ENCODE data around the gene THRSP. TPM values are rescaled to one million over a fixed set of nuclear protein-coding genes. Genes with fewer than 3 reads are reported as not detected.

Gene THRSP
- total RNA-seq, 1 experiment from 2014 or later, result not detected

- H3K4me2 ChIP-seq (ENCODE audit: low read length), result no peak overlapping the region
- DNase-seq (ENCODE audit: low read depth, low spot score), result no peak
- no peak overlapping the region for H2AFZ ChIP-seq (ENCODE audit: low read depth, low read length, poor library complexity, severe bottlenecking)
- H3K4me3 ChIP-seq (replicated peaks in 1 of 2; ENCODE audit: low read depth in 1 of 2, low read length in 2 of 2), result no peak overlapping the region
- POLR2A ChIA-PET, result interaction anchor here (1.1 kb wide), 1 partner anchor 13 kb away, joined by 3 read pairs; no protein-coding TSS in a partner anchor
- CTCF ChIA-PET, result no interaction called here
- TF ChIP-seq FOSL1 (IDR thresholded peaks at IDR 0.05; ENCODE audit: low read depth) (no peak), CBX3 (IDR thresholded peaks at IDR 0.05; ENCODE audit: low read depth) (no peak), ZFX (IDR thresholded peaks at IDR 0.05) (no peak), SP1 (IDR thresholded peaks at IDR 0.05; ENCODE audit: low read depth) (no peak), ZNF274 (IDR thresholded peaks at IDR 0.05; ENCODE audit: low read depth, low read length) (no peak), TCF7L2 (IDR thresholded peaks at IDR 0.05; ENCODE audit: borderline replicate concordance, extremely low read depth, insufficient read depth, insufficient read length) (no peak), CEBPB (IDR thresholded peaks at IDR 0.05; ENCODE audit: low read depth) (no peak), EGR1 (IDR thresholded peaks at IDR 0.05; ENCODE audit: low read depth) (no peak)
- TF ChIP-seq, protein P1, sequence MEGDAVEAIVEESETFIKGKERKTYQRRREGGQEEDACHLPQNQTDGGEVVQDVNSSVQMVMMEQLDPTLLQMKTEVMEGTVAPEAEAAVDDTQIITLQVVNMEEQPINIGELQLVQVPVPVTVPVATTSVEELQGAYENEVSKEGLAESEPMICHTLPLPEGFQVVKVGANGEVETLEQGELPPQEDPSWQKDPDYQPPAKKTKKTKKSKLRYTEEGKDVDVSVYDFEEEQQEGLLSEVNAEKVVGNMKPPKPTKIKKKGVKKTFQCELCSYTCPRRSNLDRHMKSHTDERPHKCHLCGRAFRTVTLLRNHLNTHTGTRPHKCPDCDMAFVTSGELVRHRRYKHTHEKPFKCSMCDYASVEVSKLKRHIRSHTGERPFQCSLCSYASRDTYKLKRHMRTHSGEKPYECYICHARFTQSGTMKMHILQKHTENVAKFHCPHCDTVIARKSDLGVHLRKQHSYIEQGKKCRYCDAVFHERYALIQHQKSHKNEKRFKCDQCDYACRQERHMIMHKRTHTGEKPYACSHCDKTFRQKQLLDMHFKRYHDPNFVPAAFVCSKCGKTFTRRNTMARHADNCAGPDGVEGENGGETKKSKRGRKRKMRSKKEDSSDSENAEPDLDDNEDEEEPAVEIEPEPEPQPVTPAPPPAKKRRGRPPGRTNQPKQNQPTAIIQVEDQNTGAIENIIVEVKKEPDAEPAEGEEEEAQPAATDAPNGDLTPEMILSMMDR (IDR thresholded peaks at IDR 0.05 in 2 of 3, conservative IDR thresholded peaks at IDR 0.05 in 1 of 3; ENCODE audit: borderline replicate concordance in 1 of 3, insufficient read depth in 1 of 3, low read depth in 2 of 3, low read length in 2 of 3), result no peak
- H3K9me2 ChIP-seq (ENCODE audit: insufficient read depth), result no peaks in the 10 kb centered on the region
- intact Hi-C loops (cut with micrococcal nuclease), result no loop called here
- H3K4me1 ChIP-seq (ENCODE audit: control insufficient read depth in 1 of 2, insufficient read depth in 2 of 2, low read length in 2 of 2), result no peaks in the 10 kb centered on the region
- H3K9me3 ChIP-seq (ENCODE audit: control insufficient read depth in 1 of 2, insufficient read depth in 1 of 2, low read depth in 1 of 2, low read length in 2 of 2), result no peaks in the 10 kb centered on the region
- peaks cover 21% of the 10 kb centered on the region for H3K79me2 ChIP-seq (ENCODE audit: insufficient read depth, low read length)
- RAD21 ChIA-PET (ENCODE audit: low non-redundant PET in 1 of 2, low total read pairs in 2 of 2, uncharacterized antibody in 2 of 2, unreplicated experiment in 2 of 2), result no interaction called here
- no peaks in the 10 kb centered on the region for H3K27me3 ChIP-seq (ENCODE audit: insufficient read depth, low read length)
- no peaks in the 10 kb centered on the region for H4K20me1 ChIP-seq (ENCODE audit: insufficient read depth)
- ATAC-seq, result no peak
- no peak overlapping the region for H3K27ac ChIP-seq (ENCODE audit: low read depth, low read length)
- no TSS peak for BruUV-seq (replicated peaks)
- no peak overlapping the region for H3K9ac ChIP-seq (ENCODE audit: low read length)
- peaks cover 13 to 16% of the 10 kb centered on the region in 2 experiments; a peak in 3 of 4 replicates for H3K36me3 ChIP-seq (ENCODE audit: control insufficient read depth in 1 of 2, insufficient read depth in 2 of 2, low read length in 2 of 2)
These were observed 4.0 kb downstream of the THRSP start for GRCh38 chr11:78067704-78068103.

DNA sequence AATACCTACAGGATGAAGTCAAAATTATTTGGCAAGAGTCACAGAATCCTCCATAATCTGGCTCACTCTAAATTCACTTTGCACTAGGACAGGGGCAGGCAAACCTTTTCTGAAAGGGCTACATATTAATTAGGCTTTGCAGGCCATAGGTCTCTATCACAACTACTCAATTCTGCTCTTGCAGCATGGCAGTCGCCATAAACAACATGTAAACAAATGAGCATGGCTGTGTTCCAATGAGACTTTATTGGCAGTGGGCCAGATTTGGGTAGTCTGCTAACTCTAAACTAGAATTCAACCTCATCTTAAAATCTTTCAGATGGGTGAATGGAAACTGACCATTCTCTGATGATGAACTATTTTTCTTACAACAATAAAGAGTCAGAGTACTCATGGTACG, 5.8 kb downstream of the THRSP start:
- ATAC-seq (no peak), DNase-seq (ENCODE audit: low read depth, low spot score) (no peak)
- Histone ChIP-seq H3K9ac (ENCODE audit: low read length) (no peak overlapping the region), H3K79me2 (ENCODE audit: insufficient read depth, low read length) (peaks cover 37% of the 10 kb centered on the region), H3K36me3 (ENCODE audit: control insufficient read depth in 1 of 2, insufficient read depth in 2 of 2, low read length in 2 of 2) (peaks cover 15 to 19% of the 10 kb centered on the region in 2 experiments; a peak in 3 of 4 replicates), H3K9me2 (ENCODE audit: insufficient read depth) (no peaks in the 10 kb centered on the region), H3K27me3 (ENCODE audit: insufficient read depth, low read length) (no peaks in the 10 kb centered on the region), H3K4me3 (replicated peaks in 1 of 2; ENCODE audit: low read depth in 1 of 2, low read length in 2 of 2) (no peak overlapping the region), H2AFZ (ENCODE audit: low read depth, low read length, poor library complexity, severe bottlenecking) (no peak overlapping the region), H3K4me2 (ENCODE audit: low read length) (no peak overlapping the region), H4K20me1 (ENCODE audit: insufficient read depth) (no peaks in the 10 kb centered on the region), H3K9me3 (ENCODE audit: control insufficient read depth in 1 of 2, insufficient read depth in 1 of 2, low read depth in 1 of 2, low read length in 2 of 2) (no peaks in the 10 kb centered on the region), H3K27ac (ENCODE audit: low read depth, low read length) (no peak overlapping the region), H3K4me1 (ENCODE audit: control insufficient read depth in 1 of 2, insufficient read depth in 2 of 2, low read length in 2 of 2) (no peaks in the 10 kb centered on the region)
- intact Hi-C loops (cut with micrococcal nuclease), result no loop called here
- no TSS peak for BruUV-seq (replicated peaks)
- TF ChIP-seq SP1 (IDR thresholded peaks at IDR 0.05; ENCODE audit: low read depth) (no peak), FOSL1 (IDR thresholded peaks at IDR 0.05; ENCODE audit: low read depth) (no peak), ZNF274 (IDR thresholded peaks at IDR 0.05; ENCODE audit: low read depth, low read length) (no peak), POLR2A (IDR thresholded peaks at IDR 0.05; ENCODE audit: borderline replicate concordance, extremely low read depth, insufficient read depth, insufficient read length) (no peak), CBX3 (IDR thresholded peaks at IDR 0.05; ENCODE audit: low read depth) (no peak), POLR2AphosphoS5 (IDR thresholded peaks at IDR 0.05; ENCODE audit: low read depth, low read length) (no peak), EGR1 (IDR thresholded peaks at IDR 0.05; ENCODE audit: low read depth) (no peak)
- TF ChIP-seq, protein P1 (IDR thresholded peaks at IDR 0.05 in 2 of 3, conservative IDR thresholded peaks at IDR 0.05 in 1 of 3; ENCODE audit: borderline replicate concordance in 1 of 3, insufficient read depth in 1 of 3, low read depth in 2 of 3, low read length in 2 of 3), result no peak
- ChIA-PET POLR2A (no interaction called here), RAD21 (ENCODE audit: low non-redundant PET in 1 of 2, low total read pairs in 2 of 2, uncharacterized antibody in 2 of 2, unreplicated experiment in 2 of 2) (no interaction called here), CTCF (no interaction called here)
